NCI-H1436 treated with DMSO at 0.1 percent for 48 hours (cell line): ENCODE measurements around the gene LGALS7.
"Not testable (repeated sequence)": the region's sequence is repeated elsewhere in the genome, so short reads cannot be mapped to it uniquely, and the experiment has no call there.

Source experiments
- DNase-seq: peaks from one replicate; lab custom pipeline; 2025; lab: John Stamatoyannopoulos, UW

Gene LGALS7

DNA sequence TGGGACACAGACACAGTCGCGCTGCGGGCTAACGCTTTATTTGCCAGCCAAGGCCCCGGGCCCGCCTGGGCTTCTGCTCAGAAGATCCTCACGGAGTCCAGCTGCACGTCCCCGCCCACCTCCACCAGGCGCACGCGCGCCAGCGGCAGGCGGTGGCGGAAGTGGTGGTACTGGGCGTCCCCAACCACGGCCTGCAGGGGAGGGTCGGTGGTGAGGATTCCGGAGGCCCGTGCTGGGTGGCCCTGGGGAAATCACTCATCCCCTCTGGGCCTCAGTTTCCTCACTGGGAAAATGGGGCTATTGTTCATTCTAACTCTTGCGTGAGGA is 2.4 kb downstream of the LGALS7 start:
- DNase-seq: not testable (repeated sequence)

DNA sequence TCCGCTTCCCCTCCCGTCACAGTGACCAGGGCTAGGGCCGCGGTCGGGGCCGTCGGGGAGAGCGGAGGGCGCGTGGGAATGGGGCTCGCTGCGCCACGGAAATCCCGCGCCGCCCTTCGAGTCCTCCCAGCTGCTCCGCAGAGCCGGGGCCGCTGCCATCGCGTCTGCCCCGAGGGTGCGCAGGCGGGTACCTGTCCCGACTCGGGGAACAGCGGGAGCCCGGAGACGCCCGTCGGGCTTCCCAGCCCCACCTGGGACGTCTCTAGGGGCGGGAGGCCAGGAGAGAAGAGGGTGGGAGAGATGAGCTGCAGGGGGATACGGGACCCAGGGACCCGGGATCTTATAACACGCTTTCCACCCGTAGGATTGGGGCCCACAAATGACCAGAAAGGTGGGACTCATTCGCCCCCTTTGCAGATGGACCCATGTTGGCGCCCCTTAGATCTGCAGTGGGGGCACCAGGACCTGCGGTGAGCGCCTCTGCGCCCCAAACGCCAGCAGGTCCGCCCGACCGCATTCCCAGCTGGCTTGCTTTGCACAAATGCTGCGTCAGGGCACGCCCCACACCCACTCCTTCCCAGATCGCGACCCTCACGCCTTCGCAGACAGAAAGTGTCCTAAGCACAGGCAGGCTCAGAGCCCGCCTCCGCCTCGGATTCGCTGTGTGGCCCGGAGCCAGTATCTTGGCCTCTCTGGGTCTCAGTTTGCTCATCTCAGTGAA is 2.9 kb downstream of the LGALS7 start:
- not testable (repeated sequence) for DNase-seq

DNA sequence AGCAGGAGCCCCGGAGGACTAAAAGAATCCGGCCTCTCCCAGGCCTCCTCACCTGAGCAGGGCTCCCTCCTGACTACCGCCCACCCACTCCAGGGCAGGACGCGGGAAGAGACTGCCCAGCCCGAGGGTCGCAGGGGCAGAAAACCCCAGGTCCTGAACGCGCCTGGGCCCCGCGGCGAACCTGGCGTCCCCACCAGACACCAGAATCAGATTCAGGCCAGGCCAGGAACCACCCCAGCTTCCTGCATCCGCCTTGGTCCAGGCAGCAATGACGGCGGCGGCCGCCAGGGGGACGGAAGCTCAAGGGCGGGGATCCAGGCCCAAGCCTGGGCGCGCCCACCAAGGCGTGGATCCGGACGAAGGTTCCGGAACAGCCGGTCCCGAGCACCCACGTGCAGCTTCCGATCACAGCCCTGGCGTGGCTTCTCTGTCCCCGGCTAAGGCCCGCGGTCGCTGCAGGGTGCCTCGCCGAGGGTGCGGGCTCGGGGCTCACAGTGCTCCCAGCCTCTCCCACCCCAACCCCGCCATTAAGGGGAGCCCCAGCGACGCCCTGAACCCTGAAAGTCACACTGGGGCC is 3.6 kb downstream of the LGALS7 start:
- DNase-seq: no peak

DNA sequence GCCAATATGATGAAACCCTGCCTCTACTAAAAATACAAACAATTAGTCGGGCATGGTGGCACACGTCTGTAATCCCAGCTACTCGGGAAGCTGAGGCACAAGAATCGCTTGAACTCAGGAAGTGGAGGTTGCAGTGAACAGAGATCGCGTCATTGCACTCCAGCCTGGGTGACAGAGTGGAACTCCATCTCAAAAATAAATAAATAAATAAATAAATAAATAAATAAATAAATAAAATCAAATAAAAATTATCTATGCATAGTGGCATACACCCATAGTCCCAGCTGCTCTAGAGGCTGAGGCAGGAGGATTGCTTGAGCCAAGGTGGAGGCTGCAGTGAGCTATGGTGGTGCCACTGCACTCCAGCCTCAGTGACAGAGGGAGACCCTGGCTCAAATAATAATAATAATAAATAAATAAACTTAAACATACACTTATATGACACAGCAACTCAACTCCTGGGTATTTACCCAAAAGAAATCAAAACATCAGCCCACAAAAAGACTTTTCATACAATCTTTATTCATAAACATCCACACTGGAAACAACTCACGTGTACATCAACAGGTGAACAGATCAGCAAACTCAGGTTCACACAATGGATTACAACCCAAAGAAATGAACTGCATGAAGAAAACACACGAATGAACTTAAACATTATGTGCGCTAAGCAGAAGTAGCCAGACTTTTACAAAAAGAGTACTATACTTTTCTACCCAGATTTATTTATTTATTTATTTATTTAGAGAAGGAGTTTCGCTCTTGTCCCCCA is 6.9 kb downstream of the LGALS7 start:
- DNase-seq: no peak

DNA sequence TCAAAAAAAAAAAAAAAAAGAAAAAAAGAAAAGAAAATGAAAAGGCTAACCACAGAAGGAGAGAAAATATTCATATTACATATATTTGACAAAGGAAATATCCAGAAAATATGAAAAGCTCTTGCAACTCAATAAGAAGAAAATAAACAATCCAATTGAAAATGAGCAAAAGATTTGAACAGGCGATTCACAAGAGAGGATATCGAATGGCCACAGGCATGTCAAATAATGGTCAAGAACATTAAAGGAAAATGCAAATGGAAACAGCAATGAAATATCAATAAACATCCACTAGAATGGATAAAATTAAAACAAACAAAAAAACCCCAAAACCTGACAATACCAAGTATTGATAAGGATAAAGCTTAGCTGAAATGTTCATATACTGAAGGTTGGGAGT is 8.1 kb downstream of the LGALS7 start:
- no peak for DNase-seq

DNA sequence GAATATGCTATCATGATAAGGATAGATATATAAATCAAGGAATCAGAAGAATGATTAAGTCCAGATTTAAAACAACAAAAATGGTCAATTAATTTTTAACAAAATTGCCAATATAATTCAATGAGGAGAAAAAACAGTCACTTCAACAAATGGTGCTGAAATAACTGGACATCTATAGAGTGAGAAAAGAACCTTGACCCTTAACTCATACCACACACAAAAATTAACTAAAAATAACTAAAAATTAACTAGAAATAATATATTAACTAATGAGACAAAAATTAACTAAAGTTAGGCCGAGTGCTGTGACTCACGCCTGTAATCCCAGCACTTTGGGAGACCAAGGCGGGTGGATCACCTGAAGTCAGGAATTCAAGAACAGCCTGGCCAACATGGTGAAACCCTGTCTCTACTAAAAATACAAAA is 9.5 kb downstream of the LGALS7 start:
- DNase-seq: no peak

DNA sequence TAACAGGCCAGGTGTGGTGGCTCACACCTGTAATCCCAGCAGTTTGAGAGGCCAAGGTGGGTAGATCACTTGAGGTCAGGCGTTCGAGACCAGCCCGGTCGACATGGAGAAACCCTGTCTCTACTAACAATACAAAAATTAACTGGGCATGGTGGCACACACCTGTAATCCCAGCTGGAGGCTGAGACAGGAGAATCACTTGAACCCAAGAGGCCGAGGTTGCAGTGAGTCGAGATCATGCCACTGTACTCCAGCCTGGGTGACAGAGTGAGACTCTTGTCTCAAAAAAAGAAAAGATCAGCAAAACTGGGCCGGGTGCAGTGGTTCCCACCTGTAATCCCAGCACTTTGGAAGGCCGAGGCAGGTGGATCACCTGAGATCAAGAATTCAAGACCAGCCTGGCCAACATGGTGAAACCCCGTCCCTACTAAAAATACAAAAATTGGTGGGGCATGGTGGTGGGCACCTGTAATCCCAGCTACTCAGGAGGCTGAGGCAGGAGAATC is 11.4 kb downstream of the LGALS7 start:
- DNase-seq: not testable (repeated sequence)

DNA sequence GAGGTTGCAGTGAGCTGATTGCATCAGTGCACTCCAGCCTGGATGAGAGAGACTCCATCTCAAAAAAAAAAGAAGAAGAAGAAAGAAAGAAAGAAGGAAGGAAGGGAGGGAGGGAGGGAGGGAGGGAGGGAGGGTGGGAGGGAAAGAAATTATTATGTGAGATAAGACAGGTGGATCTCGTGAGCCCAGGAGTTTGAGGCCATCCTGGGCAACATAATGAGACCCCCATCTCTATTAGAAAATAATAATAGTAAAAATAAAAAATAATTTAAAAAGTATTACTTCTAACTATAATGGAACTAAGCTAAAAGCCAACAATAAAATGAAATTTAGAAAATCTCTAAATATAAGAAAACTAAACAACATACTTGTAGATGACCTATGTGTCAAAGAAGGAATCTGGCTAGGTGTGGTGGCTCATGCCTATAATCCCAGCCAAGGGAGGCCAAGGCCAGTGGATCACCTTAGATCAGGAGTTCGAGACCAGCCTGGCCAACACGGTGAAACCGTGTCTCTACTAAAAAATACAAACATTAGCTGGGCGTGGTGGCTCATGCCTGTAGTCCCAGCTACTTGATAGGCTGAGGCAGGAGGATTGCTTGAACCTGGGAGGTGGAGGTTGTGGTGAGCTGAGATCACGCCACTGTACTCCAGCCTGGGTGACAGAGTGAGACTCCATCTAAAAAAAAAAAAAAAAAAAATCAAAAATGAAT is 12.4 kb downstream of the LGALS7 start:
- DNase-seq: not testable (repeated sequence)

DNA sequence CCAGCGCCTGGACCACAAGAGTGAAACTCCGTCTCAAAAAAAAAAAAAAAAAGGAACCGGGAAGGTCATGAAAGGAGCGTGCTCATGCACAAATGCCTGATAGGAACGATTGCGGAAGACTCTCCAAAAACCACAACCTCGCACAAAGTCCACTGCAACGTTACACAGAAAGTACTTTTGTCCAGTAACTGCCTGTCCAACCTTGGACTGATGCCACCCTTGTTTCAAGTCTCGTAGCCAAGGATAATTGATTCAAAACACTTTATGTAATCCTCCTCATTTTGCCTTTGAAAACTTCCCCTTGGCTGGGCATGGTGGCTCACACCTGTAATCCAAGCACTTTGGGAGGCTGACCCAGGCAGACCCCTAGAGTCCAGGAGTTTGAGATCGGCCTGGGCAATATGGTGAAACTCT is 13.7 kb downstream of the LGALS7 start:
- no peak for DNase-seq

DNA sequence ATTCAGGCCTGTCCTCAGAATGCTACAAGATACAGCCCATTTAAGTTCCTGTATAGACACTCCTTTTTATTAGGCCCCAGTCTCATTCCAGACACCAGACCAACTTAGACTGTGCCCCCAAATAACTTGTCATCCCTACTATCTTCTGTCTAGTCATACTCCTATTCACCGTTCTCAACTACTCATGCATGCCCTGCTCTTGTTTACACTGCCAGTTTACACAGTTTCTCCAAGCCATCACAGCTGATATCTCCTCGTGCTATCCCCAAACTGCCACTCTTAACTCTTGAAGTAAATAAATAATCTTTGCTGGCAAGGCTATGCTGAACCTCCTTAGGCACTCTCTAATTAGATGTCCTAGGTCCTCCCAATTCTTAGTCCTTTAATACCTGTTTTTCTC is 19.1 kb downstream of the LGALS7 start:
- DNase-seq: not testable (repeated sequence)

DNA sequence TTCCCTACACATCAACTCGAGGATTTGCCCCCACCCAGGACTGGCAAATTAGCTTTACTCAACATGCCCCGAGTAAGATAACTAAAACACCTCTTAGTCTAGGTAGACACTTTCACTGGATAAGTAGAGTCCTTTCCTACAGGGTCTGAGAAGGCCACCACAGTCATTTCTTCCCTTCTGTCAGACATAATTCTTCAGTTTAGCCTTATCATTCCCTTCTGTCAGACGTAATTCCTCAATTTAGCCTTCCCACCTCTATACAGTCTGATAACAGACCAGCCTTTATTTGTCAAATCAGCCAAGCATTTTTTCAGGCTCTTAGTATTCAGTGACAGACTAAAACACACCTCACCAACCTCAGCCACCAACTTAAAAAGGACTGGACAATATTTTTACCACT is 19.5 kb downstream of the LGALS7 start:
- DNase-seq: not testable (repeated sequence)

DNA sequence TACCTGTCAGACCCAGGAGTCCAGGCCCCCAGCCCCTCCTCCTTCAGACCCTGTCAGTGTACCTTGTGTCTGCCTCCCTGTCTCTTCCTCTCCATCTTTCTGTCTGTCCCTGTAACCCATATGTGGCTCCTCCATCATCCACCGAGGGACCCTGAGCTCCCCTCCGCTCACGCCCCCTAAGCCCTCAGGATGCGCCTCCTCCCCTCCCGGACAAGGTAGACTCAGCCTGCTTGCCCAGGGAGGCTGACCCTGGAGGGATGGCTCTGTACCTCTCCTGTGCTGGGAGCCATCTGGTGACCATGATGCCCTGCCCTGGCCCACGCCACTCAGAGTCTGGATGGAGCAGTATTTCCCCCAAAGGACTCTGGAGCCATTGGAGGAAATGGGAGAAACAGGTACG is 28.0 kb downstream of the LGALS7 start:
- no peak for DNase-seq

DNA sequence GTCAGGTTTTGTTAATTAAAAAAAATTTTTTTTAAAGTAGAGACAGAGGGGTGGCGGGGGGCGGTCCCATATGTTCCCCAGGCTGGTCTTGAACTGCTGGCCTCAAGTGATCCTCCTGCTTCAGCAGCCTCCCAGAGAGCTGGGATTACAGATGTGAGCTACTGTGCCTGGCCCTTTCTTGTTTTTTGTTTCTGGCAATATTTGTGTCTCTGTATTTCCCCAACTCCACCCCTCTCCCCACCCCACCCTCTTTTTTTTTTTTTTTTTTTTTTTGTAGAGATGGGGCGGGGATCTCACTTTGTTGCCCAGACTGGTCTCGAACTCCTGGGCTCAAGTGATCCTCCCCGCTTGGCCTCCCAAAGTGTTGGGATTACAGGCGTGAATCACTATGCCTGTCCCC is 28.4 kb downstream of the LGALS7 start:
- DNase-seq: no peak

DNA sequence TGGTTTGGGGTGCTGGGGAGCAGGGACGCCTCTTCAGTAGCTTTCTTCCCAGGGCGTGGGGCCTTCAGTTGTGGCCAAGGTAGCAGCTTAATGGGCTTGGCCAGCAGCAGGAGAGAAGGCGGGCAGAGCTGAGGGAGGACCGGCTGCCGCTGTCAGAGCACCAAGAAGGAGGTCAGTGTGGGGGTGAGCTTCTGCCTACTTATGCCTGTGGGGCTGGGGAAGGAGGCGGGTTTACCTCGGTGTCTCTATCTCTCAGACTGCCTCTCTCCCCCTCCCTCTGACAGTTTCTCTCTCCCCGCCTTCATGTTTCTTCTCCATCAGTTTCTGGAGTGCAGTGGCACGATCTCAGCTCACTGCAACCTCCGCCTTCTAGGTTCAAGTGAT is 29.0 kb downstream of the LGALS7 start, which contains the start of gene CAPN12:
TSS of gene CAPN12 (minus strand) at position 177 of the 384 bp plus-strand sequence. CDS start 309 bp downstream, outside the sequence.
- DNase-seq: no peak

DNA sequence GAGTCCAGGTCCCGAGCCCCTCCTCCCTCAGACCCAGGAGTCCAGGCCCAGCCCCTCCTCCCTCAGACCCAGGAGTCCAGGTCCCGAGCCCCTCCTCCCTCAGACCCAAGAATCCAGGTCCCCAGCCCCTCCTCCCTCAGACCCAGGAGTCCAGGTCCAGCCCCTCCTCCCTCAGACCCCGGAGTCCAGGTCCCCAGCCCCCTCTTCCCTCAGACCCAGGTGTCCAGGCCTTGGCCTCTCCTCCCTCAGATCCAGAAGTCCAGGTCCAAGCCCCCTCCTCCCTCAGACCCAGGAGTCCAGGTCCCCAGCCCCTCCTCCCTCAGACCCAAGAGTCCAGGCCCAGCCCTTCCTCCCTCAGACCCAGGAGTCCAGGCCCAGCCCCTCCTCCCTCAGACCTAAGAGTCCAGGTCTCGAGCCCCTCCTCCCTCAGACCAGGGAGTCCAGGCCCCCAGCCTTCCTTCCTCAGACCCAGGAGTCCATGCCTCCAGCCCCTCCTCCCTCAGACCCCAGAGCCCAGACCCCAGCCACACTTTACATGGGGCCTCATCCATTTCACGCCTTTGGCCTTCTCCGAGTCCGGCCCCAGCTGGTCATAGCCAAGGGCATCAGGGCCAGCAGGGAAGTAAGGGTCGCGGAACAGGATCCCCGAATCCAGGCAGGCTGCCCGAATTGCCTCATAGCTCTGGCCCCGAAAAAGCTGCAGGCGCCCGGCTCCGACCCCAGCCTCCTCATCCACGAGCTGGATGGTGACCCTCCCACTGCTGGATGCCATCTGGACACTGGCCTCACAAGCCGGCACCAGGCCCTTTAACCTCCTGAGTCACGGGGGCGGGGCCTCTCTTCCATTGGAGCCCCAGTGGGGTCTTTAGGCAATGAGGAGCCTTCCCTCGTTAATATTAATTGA is 29.7 kb downstream of the LGALS7 start:
- no peak for DNase-seq

DNA sequence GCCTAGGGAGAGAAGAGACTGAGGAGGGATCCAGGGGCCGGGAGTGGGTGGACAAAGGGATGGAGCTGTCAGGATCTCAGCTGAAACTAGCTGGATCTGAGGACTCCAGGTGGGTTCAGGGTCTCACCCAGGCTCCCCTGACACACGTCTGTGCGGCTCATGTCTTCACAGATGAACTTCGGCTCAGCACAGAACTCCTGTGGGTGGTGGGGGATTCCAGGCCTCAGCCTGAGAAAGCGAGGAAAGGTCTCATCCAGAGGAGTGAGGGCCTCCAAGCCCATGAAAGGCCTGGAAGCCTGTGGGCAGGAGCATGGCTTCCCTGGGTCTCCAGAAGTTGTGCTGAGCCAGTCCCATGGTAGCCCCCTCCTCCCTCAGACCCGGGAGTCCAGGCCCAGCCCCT is 30.4 kb downstream of the LGALS7 start:
- DNase-seq: no peak

DNA sequence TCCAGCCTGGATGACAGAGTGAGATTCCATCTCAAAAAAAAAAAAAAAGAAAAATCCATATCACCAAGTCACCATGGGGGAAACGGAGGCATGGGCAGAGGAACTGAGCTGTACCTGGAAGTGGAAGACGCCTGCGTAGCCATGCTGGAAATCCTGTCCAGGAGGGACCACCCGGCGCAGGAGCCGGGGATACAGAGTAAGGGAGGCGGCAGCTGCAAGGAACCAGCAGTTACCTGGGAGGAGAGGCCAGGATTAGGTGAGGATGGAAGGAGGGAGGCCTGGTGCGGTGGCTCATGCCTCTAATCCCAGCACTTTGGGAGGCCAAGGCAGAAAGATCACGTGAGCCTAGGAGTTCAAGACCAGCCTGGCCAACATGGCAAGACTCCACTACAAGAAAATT is 31.0 kb downstream of the LGALS7 start:
- no peak for DNase-seq

DNA sequence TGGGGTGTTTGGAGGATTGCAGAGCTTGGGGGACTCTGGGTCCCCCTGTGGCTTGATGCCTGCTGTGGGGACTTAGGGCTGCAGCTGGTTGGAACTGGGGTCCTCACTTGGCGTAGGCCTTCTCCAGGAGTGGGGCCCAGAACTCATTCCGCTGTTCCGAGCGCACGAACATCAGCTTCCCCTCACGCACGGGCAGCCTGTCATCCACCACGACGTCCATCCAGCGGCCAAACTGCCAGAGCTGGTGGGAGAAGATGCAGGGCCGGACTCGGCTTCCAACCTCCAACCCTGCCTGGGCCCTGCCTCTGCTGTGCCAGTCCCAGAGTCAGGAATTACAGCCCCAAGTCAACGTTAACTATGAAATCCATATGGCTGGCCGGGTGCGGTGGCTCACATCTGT is 31.6 kb downstream of the LGALS7 start:
- DNase-seq: no peak

DNA sequence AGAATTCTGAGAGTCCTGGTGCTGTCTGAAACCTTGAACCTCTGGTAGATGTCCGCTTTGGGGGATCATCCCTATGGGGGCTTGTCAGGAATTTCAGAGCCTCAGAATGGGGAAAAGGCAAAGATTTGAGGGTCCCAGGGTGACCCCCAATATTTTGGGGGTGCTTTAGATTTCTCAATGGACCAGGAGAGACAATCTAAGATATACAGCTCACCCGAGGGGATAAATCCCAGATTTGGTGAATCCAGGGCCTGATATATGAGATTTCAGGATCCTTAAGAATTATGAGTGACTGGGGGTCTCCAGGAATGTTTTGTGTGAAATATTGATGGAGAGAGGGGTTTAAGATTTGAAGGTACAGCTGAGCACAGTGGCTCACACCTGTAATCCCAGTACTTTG is 32.4 kb downstream of the LGALS7 start:
- DNase-seq: no peak

DNA sequence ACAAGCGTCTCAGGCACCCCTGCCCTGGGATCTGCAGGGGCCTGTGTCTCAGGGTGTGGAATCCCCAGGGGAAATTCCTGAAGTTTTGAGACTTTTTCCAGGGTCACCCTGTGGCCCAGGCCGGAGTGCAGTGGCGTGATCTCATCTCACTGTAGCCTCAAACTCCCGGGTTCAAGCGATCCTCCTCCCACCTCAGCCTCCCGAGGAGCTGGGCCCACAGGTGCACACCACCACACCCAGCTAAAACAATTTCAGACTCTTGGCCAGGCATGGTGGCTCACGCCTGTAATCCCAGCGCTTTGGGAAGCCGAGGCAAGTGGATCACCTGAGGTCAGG is 33.1 kb downstream of the LGALS7 start:
- DNase-seq: no peak

DNA sequence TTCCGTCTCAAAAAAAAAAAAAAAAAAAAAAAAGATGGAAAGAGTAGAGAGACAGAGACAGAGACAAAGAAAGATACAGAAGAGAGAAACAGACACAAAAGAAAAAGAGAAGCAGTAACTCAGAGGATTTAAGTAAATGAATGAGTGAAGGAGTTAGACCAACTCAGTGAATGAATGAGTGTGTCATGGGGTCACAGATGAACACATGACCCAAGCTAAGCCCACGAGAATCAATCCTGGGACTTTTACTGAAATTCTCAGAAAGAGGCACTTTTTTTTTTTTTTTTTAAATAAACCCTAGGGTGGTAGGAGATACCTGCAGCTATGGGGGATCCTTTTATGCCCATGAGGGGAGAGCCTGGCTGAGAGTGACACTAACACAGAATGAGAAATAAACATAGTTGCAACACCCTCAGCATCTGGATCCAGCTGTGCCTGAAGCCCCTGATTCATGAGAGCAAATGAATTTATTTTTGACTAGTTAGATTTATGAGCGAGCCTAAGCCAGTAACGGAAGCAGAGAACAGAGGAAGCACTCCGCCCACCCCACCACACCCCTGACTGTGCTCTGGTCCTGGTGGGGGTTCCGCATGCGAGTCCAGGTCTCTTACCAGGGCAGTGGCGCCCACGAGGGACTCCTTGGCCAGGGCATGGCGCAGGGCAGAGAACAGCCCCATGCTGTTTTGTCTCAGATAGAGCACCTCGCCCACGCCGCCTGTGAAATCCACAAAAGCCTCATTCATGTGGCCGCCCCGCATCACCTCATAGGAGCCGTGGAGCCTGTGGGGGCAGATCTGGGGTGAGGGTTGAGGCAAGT is 33.7 kb downstream of the LGALS7 start:
- DNase-seq: no peak
